Sigmoid colon (tissue), 7 donors: Measurements from ENCODE around the gene CDKL1. TPM values are rescaled to one million over a fixed set of nuclear protein-coding genes. Genes with fewer than 3 reads are reported as not detected.

Source experiments
- DNase-seq: peaks from one replicate; pipeline ENCODE4 v3.0.0-alpha.2; 2019
- H3K27ac ChIP-seq, 4 donors: fragments of 200-600 bp; sonication (generic); one replicate each; pipeline ENCODE4 v1.5.1; 2016 to 2019; ENCODE audit warnings: mild to moderate bottlenecking in 1 of 4
- H3K27me3 ChIP-seq, 3 donors: fragments of 200-600 bp; sonication (generic); one replicate each; pipeline ENCODE4 v1.5.1; 2019; ENCODE audit warnings: mild to moderate bottlenecking in 1 of 3
- H3K36me3 ChIP-seq, 4 donors: fragments of 200-600 bp; sonication (generic); one replicate each; pipeline ENCODE4 v1.5.1; 2016 to 2019
- H3K4me1 ChIP-seq, 4 donors: fragments of 200-600 bp; sonication (generic); one replicate each; pipeline ENCODE4 v1.5.1; 2017 to 2019
- H3K4me3 ChIP-seq, 4 donors: fragments of 200-600 bp; sonication (generic); one replicate each; pipeline ENCODE4 v1.5.1; 2017 to 2019; ENCODE audit warnings: mild to moderate bottlenecking in 2 of 4, moderate library complexity in 1 of 4
- H3K9me3 ChIP-seq, 4 donors: fragments of 200-600 bp in 3 of 4; sonication (generic) in 3 of 4; one replicate each; pipeline versions ENCODE4 v1.5.1 to v1.6.1; 2013 to 2019
- EP300 ChIP-seq, 4 donors: sonication (generic); formaldehyde crosslinking; IDR thresholded peaks; one replicate each; pipeline ENCODE4 v1.6.1; 2017; ENCODE audit warnings: antibody characterized with exemption in 4 of 4
- POLR2A ChIP-seq, 2 donors: fragments of 450-650 bp; IDR thresholded peaks; one replicate each; pipeline ENCODE4 v1.6.1; 2016; ENCODE audit warnings: antibody characterized with exemption in 2 of 2, mild to moderate bottlenecking in 2 of 2, moderate library complexity in 2 of 2
- POLR2AphosphoS5 ChIP-seq, 4 donors: sonication (generic); formaldehyde crosslinking; IDR thresholded peaks; one replicate each; pipeline ENCODE4 v1.6.1; 2017; ENCODE audit warnings: antibody characterized with exemption in 4 of 4
- WGBS, 2 donors: extraction: QIAGEN DNeasy Blood & Tissue Kit; methylation state at CpG; one replicate each; pipeline ENCODE4 v1.1.7; 2013; 5-methylcytosine and 5-hydroxymethylcytosine counted together
- intact Hi-C: fragments of 100-400 bp; cut with DNase I; formaldehyde crosslinking; loops from one replicate; pipeline ENCODE4 v1.15.1; 2023
- polyA plus RNA-seq, 3 donors: library from polyadenylated mRNA; stranded (reverse); fragments of 200-250 nt; gene quantifications; one replicate each; pipeline ENCODE4 v1.2.3, GENCODE V29; 2013
- total RNA-seq, 4 donors: library from RNA; depleted of rRNA; stranded (reverse); fragments of >200 nt; gene quantifications; one replicate each; pipeline ENCODE4 v1.1.0, GENCODE V29; 2016
- TF ChIP-seq, protein P1 (sequence below), 4 experiments: fragments of 450-650 bp in 3 of 4; fragments of 200-600 bp in 1 of 4; IDR thresholded peaks; one replicate each; pipeline ENCODE4 v1.5.1; 2016 to 2019; ENCODE audit warnings: antibody characterized with exemption in 4 of 4, mild to moderate bottlenecking in 3 of 4, moderate library complexity in 2 of 4
- donor health status: healthy with polysubstance abuse.
- donor health status: Bipolar disorder and iron deficiency.
- donor health status: healthy.

The CDKL1 gene
- total and polyA plus RNA-seq, 7 donors, result 4.2 to 91.8 (median 39.8) TPM

GRCh38 chr14:50400461-50400860, 3.8 kb upstream of the CDKL1 start:
- DNase-seq, result no peak
- intact Hi-C loops, result no loop called here
- Histone ChIP-seq H3K27me3 (no peaks in the 10 kb centered on the region), H3K36me3 (no peaks in the 10 kb centered on the region), H3K9me3 (no peaks in the 10 kb centered on the region), H3K4me1 (peaks cover 0 to 52% (median 41%) of the 10 kb centered on the region in 4 donors), H3K27ac (peak overlapping the region in 3 of 4 donors; percentile 83 to 87 (median 85)), H3K4me3 (no peak overlapping the region)
- TF ChIP-seq POLR2AphosphoS5 (IDR thresholded peaks at IDR 0.05) (no peak), EP300 (IDR thresholded peaks at IDR 0.05) (no peak), POLR2A (IDR thresholded peaks at IDR 0.05) (no peak)
- TF ChIP-seq, protein P1, sequence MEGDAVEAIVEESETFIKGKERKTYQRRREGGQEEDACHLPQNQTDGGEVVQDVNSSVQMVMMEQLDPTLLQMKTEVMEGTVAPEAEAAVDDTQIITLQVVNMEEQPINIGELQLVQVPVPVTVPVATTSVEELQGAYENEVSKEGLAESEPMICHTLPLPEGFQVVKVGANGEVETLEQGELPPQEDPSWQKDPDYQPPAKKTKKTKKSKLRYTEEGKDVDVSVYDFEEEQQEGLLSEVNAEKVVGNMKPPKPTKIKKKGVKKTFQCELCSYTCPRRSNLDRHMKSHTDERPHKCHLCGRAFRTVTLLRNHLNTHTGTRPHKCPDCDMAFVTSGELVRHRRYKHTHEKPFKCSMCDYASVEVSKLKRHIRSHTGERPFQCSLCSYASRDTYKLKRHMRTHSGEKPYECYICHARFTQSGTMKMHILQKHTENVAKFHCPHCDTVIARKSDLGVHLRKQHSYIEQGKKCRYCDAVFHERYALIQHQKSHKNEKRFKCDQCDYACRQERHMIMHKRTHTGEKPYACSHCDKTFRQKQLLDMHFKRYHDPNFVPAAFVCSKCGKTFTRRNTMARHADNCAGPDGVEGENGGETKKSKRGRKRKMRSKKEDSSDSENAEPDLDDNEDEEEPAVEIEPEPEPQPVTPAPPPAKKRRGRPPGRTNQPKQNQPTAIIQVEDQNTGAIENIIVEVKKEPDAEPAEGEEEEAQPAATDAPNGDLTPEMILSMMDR (IDR thresholded peaks at IDR 0.05), result no peak
- WGBS, 2 donors, result 98 to 100% methylated on average over 2 of the region's 2 CpGs

- Histone ChIP-seq H3K4me1 (peaks cover 0 to 58% (median 47%) of the 10 kb centered on the region in 4 donors), H3K27me3 (no peaks in the 10 kb centered on the region), H3K36me3 (no peaks in the 10 kb centered on the region), H3K9me3 (no peaks in the 10 kb centered on the region), H3K27ac (peak overlapping the region in 3 of 4 donors; percentile 83 to 87 (median 85)), H3K4me3 (no peak overlapping the region)
- peak; percentile 90 for DNase-seq
- 54 to 67% methylated on average over 6 of the region's 6 CpGs for WGBS, 2 donors
- intact Hi-C loops, result loop anchor here (5.0 kb wide), 1 partner anchor 52 kb away; no protein-coding TSS in a partner anchor
- TF ChIP-seq EP300 (IDR thresholded peaks at IDR 0.05) (peak in 2 of 4 donors; percentile 8 to 36), POLR2AphosphoS5 (IDR thresholded peaks at IDR 0.05) (peak in 2 of 4 donors; percentile 13 to 55), POLR2A (IDR thresholded peaks at IDR 0.05) (no peak)
- TF ChIP-seq, protein P1 (IDR thresholded peaks at IDR 0.05), result no peak
These were observed 2.8 kb upstream of the CDKL1 start for GRCh38 chr14:50399251-50400032.

DNA sequence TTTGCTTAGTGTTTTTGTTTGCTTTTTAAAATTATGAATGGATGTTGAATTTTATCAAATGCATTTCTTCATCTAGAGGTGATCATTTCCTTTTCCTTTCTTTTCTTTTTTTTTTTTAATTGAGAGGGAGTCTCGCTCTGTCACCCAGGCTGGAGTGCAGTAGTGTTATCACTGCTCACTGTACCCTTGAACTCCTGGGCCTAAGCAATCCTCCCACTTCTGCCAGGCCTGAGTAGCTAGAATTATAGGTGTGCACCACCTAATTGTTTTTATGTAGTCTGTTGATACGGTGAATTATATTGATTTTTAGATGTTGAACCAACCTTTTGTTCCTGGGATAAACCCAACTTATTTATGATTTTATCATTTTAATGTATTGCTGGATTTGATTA, 1.5 kb upstream of the CDKL1 start:
- Histone ChIP-seq H3K4me3 (no peak overlapping the region), H3K9me3 (no peaks in the 10 kb centered on the region), H3K27ac (peak overlapping the region; percentile 70 to 87 (median 84)), H3K4me1 (peaks cover 0 to 66% (median 47%) of the 10 kb centered on the region in 4 donors), H3K27me3 (no peaks in the 10 kb centered on the region), H3K36me3 (no peaks in the 10 kb centered on the region)
- TF ChIP-seq POLR2A (IDR thresholded peaks at IDR 0.05), result no peak
- TF ChIP-seq EP300 (IDR thresholded peaks at IDR 0.05), result no peak
- TF ChIP-seq POLR2AphosphoS5 (IDR thresholded peaks at IDR 0.05), result no peak
- TF ChIP-seq, protein P1 (IDR thresholded peaks at IDR 0.05), result no peak
- no peak for DNase-seq
- intact Hi-C loops, result loop anchor here (5.0 kb wide), 1 partner anchor 51 kb away; no protein-coding TSS in a partner anchor
- 19 to 72% methylated on average over 2 of the region's 2 CpGs for WGBS, 2 donors

DNA sequence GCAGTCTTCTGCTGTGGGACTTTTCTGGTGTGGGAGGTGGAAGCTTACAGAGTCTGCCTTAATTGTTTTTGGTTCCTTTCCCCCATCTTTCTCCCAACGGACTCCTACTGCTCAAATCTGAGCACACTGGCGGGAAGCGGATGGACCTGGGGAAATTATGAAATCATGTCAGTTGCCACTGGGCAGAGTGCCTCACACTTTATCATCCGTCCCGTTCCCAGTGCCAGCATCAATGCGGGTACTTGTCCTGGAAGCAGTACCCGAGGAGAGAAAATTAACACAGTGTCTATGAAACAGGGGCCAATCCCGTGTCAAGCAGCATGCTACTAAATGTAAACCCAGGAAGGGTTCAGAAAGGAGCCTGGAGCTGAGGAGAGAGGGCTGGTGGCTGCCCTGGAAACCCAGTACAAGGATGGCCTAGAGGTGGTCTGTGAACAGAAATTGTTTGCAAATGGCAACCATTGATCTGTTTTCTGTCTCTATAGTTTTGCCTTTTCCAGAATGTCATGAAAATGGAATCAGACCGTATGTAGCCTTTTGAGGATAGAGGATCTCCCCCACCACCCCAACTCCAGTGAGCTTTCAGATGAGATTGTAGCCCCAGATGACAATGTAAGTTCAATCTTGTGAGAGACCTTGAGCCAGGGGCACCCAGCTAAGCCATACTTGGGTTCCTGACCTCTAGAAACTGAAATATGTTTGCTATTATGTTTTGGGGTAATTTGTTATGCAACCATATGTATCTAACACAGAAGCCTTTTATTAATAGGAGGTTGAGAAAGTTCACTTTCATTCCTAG, 908 bp upstream of the CDKL1 start:
- H3K36me3 ChIP-seq, result no peaks in the 10 kb centered on the region
- peaks cover 0 to 71% (median 49%) of the 10 kb centered on the region in 4 donors for H3K4me1 ChIP-seq
- intact Hi-C loops, result loop anchor here (2.0 to 5.0 kb wide), 2 partner anchors 50 to 77 kb away; no protein-coding TSS in a partner anchor
- no peaks in the 10 kb centered on the region for H3K27me3 ChIP-seq
- peak overlapping the region; percentile 40 to 83 (median 75) for H3K4me3 ChIP-seq
- DNase-seq, result no peak
- TF ChIP-seq POLR2AphosphoS5 (IDR thresholded peaks at IDR 0.05) (peak in 1 of 4 donors; percentile 6), EP300 (IDR thresholded peaks at IDR 0.05) (no peak)
- H3K9me3 ChIP-seq, result no peaks in the 10 kb centered on the region
- WGBS, 2 donors, result 13 to 43% methylated on average over 9 of the region's 9 CpGs
- peak overlapping the region; percentile 70 to 87 (median 84) for H3K27ac ChIP-seq
